Breast epithelium (tissue), 4 donors: ENCODE results near the gene RBM33. TPM values are rescaled to one million over a fixed set of nuclear protein-coding genes. Genes with fewer than 3 reads are reported as not detected.

Experiments
- DNase-seq, 2 donors: peaks; one replicate each; pipeline ENCODE4 v3.0.0-alpha.2; 2019; ENCODE audit warnings: low spot score in 2 of 2
- H3K27ac ChIP-seq, 2 donors: fragments of 200-600 bp; sonication (generic) in 1 of 2; one replicate each; pipeline ENCODE4 v1.5.1; 2016 to 2019; ENCODE audit warnings: mild to moderate bottlenecking in 1 of 2
- H3K27me3 ChIP-seq, 2 donors: fragments of 200-600 bp; sonication (generic) in 1 of 2; one replicate each; pipeline versions ENCODE4 v1.5.1 to v1.6.0; 2017 to 2019; ENCODE audit warnings: control low read depth in 1 of 2, mild to moderate bottlenecking in 1 of 2
- H3K36me3 ChIP-seq: fragments of 200-600 bp; one replicate; pipeline ENCODE4 v1.5.1; 2019
- H3K4me1 ChIP-seq, 2 donors: fragments of 200-600 bp; sonication (generic); one replicate each; pipeline ENCODE4 v1.5.1; 2016 to 2019; ENCODE audit warnings: control low read depth in 1 of 2
- H3K4me3 ChIP-seq, 3 donors: fragments of 200-600 bp; sonication (generic); 1 replicate in 2 of 3; 2 replicates in 1 of 3; pipeline ENCODE4 v1.5.1; 2016 to 2019; ENCODE audit warnings: mild to moderate bottlenecking in 3 of 3, moderate library complexity in 2 of 3
- H3K9me3 ChIP-seq, 2 donors: fragments of 200-600 bp; sonication (generic) in 1 of 2; one replicate each; pipeline ENCODE4 v1.5.1; 2016 to 2019; ENCODE audit warnings: control low read depth in 1 of 2
- CTCF ChIP-seq, 3 donors: fragments of 450-650 bp; IDR thresholded peaks; one replicate each; pipeline ENCODE4 v1.5.1; 2016 to 2017; ENCODE audit warnings: antibody characterized with exemption in 3 of 3, mild to moderate bottlenecking in 3 of 3, moderate library complexity in 3 of 3
- POLR2A ChIP-seq: fragments of 450-650 bp; IDR thresholded peaks from one replicate; pipeline ENCODE4 v1.6.1; 2016; ENCODE audit warnings: antibody characterized with exemption, mild to moderate bottlenecking, moderate library complexity
- POLR2AphosphoS5 ChIP-seq, 3 donors: sonication (generic); formaldehyde crosslinking; IDR thresholded peaks; one replicate each; pipeline ENCODE4 v1.6.1; 2017; ENCODE audit warnings: antibody characterized with exemption in 3 of 3
- intact Hi-C: fragments of 100-400 bp; cut with DNase I; formaldehyde crosslinking; loops from one replicate; pipeline ENCODE4 v1.15.1; 2023; ENCODE audit warnings: low total_unique reads
- total RNA-seq, 3 donors: library from RNA; depleted of rRNA; stranded (reverse); fragments of >200 nt; gene quantifications; one replicate each; pipeline ENCODE4 v1.1.0, GENCODE V29; 2016

RBM33 gene
- total RNA-seq, 3 donors from 2014 or later = 34.9 to 58.8 (median 46.5) TPM

GRCh38 chr7:155669717-155670505, 25.4 kb downstream of the RBM33 start:
- intact Hi-C loops = no loop called here
- Histone ChIP-seq H3K9me3 (no peaks in the 10 kb centered on the region), H3K36me3 (no peaks in the 10 kb centered on the region), H3K27me3 (no peaks in the 10 kb centered on the region), H3K27ac (peak overlapping the region; percentile 26 to 33), H3K4me1 (no peaks in the 10 kb centered on the region), H3K4me3 (no peak overlapping the region)
- TF ChIP-seq CTCF (IDR thresholded peaks at IDR 0.05) (no peak), POLR2A (no peak), POLR2AphosphoS5 (IDR thresholded peaks at IDR 0.05) (no peak)
- DNase-seq = no peak

GRCh38 chr7:155670521-155670920, 26.1 kb downstream of the RBM33 start:
- H3K27me3 ChIP-seq = no peaks in the 10 kb centered on the region
- intact Hi-C loops = no loop called here
- H3K4me3 ChIP-seq = no peak overlapping the region
- no peaks in the 10 kb centered on the region for H3K4me1 ChIP-seq
- no peak for DNase-seq
- TF ChIP-seq POLR2AphosphoS5 (IDR thresholded peaks at IDR 0.05) (no peak), CTCF (IDR thresholded peaks at IDR 0.05) (no peak), POLR2A (no peak)
- no peaks in the 10 kb centered on the region for H3K36me3 ChIP-seq
- no peaks in the 10 kb centered on the region for H3K9me3 ChIP-seq
- no peak overlapping the region for H3K27ac ChIP-seq

- intact Hi-C loops = no loop called here
- no peaks in the 10 kb centered on the region for H3K9me3 ChIP-seq
- no peak overlapping the region for H3K27ac ChIP-seq
- H3K36me3 ChIP-seq = no peaks in the 10 kb centered on the region
- no peak overlapping the region for H3K4me3 ChIP-seq
- no peak for DNase-seq
- H3K4me1 ChIP-seq = no peaks in the 10 kb centered on the region
- H3K27me3 ChIP-seq = no peaks in the 10 kb centered on the region
- no peak for TF ChIP-seq CTCF (IDR thresholded peaks at IDR 0.05)
- TF ChIP-seq POLR2A = no peak
- TF ChIP-seq POLR2AphosphoS5 (IDR thresholded peaks at IDR 0.05) = no peak
Observed at GRCh38 chr7:155674556-155674955, 30.1 kb downstream of the RBM33 start.

GRCh38 chr7:155676052-155676451, 31.6 kb downstream of the RBM33 start:
- Histone ChIP-seq H3K9me3 (no peaks in the 10 kb centered on the region), H3K4me3 (no peak overlapping the region), H3K4me1 (no peaks in the 10 kb centered on the region), H3K27me3 (no peaks in the 10 kb centered on the region), H3K27ac (no peak overlapping the region), H3K36me3 (no peaks in the 10 kb centered on the region)
- DNase-seq = no peak
- TF ChIP-seq CTCF (IDR thresholded peaks at IDR 0.05) (no peak), POLR2AphosphoS5 (IDR thresholded peaks at IDR 0.05) (no peak), POLR2A (no peak)
- intact Hi-C loops = no loop called here

GRCh38 chr7:155677688-155678087, 33.2 kb downstream of the RBM33 start:
- intact Hi-C loops = no loop called here
- peaks cover 3% of the 10 kb centered on the region for H3K36me3 ChIP-seq
- DNase-seq = no peak

More at GRCh38 chr7:155677688-155678087, 33.2 kb downstream of the RBM33 start:
- no peak for TF ChIP-seq POLR2A
- no peak for TF ChIP-seq CTCF (IDR thresholded peaks at IDR 0.05)
- TF ChIP-seq POLR2AphosphoS5 (IDR thresholded peaks at IDR 0.05) = no peak
- Histone ChIP-seq H3K9me3 (no peaks in the 10 kb centered on the region), H3K27ac (no peak overlapping the region), H3K4me3 (no peak overlapping the region), H3K4me1 (no peaks in the 10 kb centered on the region), H3K27me3 (no peaks in the 10 kb centered on the region)
